ENCODE measurements around the gene BPIFB4.
"Not testable (repeated sequence)": the region's sequence is repeated elsewhere in the genome, so short reads cannot be mapped to it uniquely, and the experiment has no call there.

Gene BPIFB4

GRCh38 chr20:33086052-33086722 lies 6.7 kb downstream of the BPIFB4 start:
- no peak for DNase-seq (ENCODE audit: low read depth)

- no peak for DNase-seq (ENCODE audit: low read depth)
Measured at GRCh38 chr20:33091147-33091546, 11.7 kb downstream of the BPIFB4 start.

GRCh38 chr20:33091693-33092092 lies 12.2 kb downstream of the BPIFB4 start:
- no peak for DNase-seq (ENCODE audit: low read depth)

GRCh38 chr20:33092361-33092760 lies 12.9 kb downstream of the BPIFB4 start:
- DNase-seq (ENCODE audit: low read depth), result no peak

GRCh38 chr20:33093074-33093473 lies 13.6 kb downstream of the BPIFB4 start:
- no peak for DNase-seq (ENCODE audit: low read depth)

GRCh38 chr20:33093582-33093981 lies 14.1 kb downstream of the BPIFB4 start:
- no peak for DNase-seq (ENCODE audit: low read depth)

GRCh38 chr20:33095249-33095648 lies 15.8 kb downstream of the BPIFB4 start:
- no peak for DNase-seq (ENCODE audit: low read depth)

- not testable (repeated sequence) for DNase-seq (ENCODE audit: low read depth)
Measured at GRCh38 chr20:33095902-33096584, 16.6 kb downstream of the BPIFB4 start.

- DNase-seq (ENCODE audit: low read depth), result no peak
Measured at GRCh38 chr20:33097001-33097400, 17.6 kb downstream of the BPIFB4 start.

GRCh38 chr20:33099843-33100538 lies 20.5 kb downstream of the BPIFB4 start:
- DNase-seq (ENCODE audit: low read depth), result no peak

GRCh38 chr20:33103556-33103955 lies 24.1 kb downstream of the BPIFB4 start:
- DNase-seq (ENCODE audit: low read depth), result no peak

GRCh38 chr20:33104336-33104735 lies 24.9 kb downstream of the BPIFB4 start:
- DNase-seq (ENCODE audit: low read depth), result no peak

GRCh38 chr20:33105316-33105924 lies 26.0 kb downstream of the BPIFB4 start:
- no peak for DNase-seq (ENCODE audit: low read depth)

GRCh38 chr20:33106058-33106620 lies 26.7 kb downstream of the BPIFB4 start:
- not testable (repeated sequence) for DNase-seq (ENCODE audit: low read depth)

GRCh38 chr20:33108661-33109060 lies 29.2 kb downstream of the BPIFB4 start:
- no peak for DNase-seq (ENCODE audit: low read depth)

- no peak for DNase-seq (ENCODE audit: low read depth)
Measured at GRCh38 chr20:33110147-33110825, 30.8 kb downstream of the BPIFB4 start.

- no peak for DNase-seq (ENCODE audit: low read depth)
Measured at GRCh38 chr20:33111306-33111705, 31.9 kb downstream of the BPIFB4 start.

- DNase-seq (ENCODE audit: low read depth), result no peak
Measured at GRCh38 chr20:33112547-33113386, 33.3 kb downstream of the BPIFB4 start.

GRCh38 chr20:33113387-33113908 lies 34.0 kb downstream of the BPIFB4 start:
- no peak for DNase-seq (ENCODE audit: low read depth)

GRCh38 chr20:33115501-33115900 lies 36.1 kb downstream of the BPIFB4 start:
- DNase-seq (ENCODE audit: low read depth), result not testable (repeated sequence)

Measured in stimulated activated CD8-positive, alpha-beta memory T cell treated with anti-CD3 and anti-CD28 coated beads, Interleukin-12 subunit alpha, Interleukin-12 subunit beta, amount 100 ng/mL, for 4 hours (primary cell).